Activated CD4-positive, CD25-positive, alpha-beta regulatory T cell treated with anti-CD3 and anti-CD28 coated beads, Interleukin-2, amount 50 U/mL, for 72 hours (primary cell): ENCODE results near the gene CPN1.

Source experiments
- DNase-seq: peaks from one replicate; pipeline ENCODE4 v3.0.0; 2021

The CPN1 gene

DNA sequence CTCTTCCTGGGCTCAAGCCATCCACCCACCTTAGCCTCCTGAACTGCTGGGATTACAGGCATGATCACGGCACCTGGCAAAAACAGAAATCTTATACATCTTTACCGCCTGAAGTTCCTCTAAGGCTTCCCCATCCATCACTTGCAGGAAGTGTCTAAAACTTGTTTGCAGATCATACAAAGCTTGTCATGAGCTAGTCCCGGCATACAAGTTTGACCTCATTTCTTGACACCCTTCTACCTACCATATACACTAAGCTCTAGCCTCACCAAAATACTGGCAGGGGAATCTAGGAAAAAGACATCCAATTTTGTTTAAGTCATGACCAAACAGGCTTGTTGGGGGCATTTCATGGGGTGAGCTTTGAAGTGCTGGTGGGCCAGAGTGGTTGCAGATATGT is 86.4 kb downstream of the CPN1 start:
- no peak for DNase-seq

DNA sequence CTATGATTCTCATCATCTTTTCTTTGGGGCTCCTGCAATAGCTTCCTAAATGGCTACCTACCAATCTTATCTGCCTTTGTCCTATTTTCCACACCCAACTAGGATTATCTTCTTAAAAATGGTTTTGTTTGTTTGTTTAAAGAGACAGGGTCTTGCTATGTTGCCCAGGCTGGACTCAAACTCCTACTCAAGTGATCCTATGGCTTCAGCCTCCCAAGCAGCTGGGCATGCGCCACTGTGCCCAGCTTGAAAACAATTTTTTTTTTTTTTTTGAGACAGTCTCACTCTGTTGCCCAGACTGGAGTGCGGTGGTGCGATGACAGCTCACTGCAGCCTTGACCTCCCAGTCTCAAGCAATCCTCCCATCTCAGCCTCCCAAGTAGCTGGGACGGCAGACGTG is 86.9 kb downstream of the CPN1 start:
- DNase-seq = no peak

DNA sequence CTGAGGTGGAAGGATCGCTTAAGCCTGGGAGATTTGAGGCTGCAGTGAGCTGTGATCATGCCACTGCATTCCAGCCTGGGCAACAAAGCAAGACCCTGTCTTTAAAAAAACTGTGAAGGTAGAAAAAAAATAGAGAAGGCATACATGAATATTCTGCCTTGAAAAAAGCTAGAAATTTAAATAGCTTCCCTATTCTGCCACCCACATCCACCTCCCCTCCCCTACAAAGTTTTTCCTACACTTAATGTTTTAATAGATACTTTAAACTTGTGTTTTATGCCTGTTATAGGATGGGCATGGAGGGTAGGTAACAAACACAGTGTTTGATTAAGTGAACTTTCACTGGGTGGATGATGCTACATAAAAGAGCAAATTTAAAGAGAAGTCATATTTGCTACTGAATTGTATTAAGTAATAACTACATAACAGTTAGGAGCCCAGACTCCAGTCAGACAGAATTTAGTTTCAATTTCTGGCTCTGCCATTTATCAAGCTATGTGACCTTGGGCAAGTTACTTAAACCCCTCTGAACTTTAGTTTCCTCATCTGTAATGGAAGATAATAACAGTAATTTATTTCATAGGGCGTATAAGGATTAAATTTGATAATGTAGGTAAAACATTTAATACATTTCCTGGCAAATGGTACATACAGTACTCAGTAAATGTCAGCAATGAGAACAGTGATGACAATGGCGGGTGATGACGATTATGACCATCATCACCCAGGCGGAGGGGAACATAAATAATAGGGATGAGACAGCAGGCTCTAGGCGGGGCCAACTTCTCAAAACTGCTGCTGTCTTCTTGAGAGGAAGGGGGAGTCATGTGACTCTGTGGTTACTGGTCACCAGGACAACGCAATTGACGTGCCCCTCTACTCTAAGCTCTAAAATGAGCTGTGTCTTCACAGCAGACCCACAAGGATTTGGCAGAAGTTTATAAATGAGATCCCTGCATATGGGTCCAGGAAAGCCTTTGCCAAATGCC is 87.7 kb downstream of the CPN1 start:
- peak; percentile 51 for DNase-seq
